NCI-H2081 (cell line): ENCODE measurements around the gene CBLB.

Experiments used
- DNase-seq, 2 experiments: peaks; one replicate each; lab custom pipeline; 2025; lab: John Stamatoyannopoulos, UW

Gene CBLB

GRCh38 chr3:105616374-105617121, 252.3 kb downstream of the CBLB start:
- no peak for DNase-seq

- DNase-seq: no peak
Measured at GRCh38 chr3:105615814-105616213, 253.0 kb downstream of the CBLB start.

- DNase-seq: no peak
Measured at GRCh38 chr3:105614288-105615030, 254.4 kb downstream of the CBLB start.

GRCh38 chr3:105613120-105613519, 255.7 kb downstream of the CBLB start:
- peak in 1 of 2 experiments; percentile 49 for DNase-seq

- DNase-seq: no peak
Measured at GRCh38 chr3:105611304-105612192, 257.3 kb downstream of the CBLB start.

GRCh38 chr3:105610473-105610872, 258.3 kb downstream of the CBLB start:
- no peak for DNase-seq

- no peak for DNase-seq
Measured at GRCh38 chr3:105608623-105609022, 260.2 kb downstream of the CBLB start.

GRCh38 chr3:105606016-105606415, 262.8 kb downstream of the CBLB start:
- no peak for DNase-seq
